Panc1 (cell line): ENCODE measurements around the gene WDR7.

Source experiments
- CTCF ChIP-seq: fragments of 450-650 bp; IDR thresholded peaks from 2 replicates; pipeline ENCODE4 v1.5.1; 2017; ENCODE audit warnings: mild to moderate bottlenecking
- POLR2AphosphoS5 ChIP-seq: IDR thresholded peaks from 2 replicates; pipeline ENCODE4 v1.6.1; 2012; ENCODE audit warnings: mild to moderate bottlenecking, low read depth, low read length, moderate library complexity
- REST ChIP-seq, 2 experiments: IDR thresholded peaks; 2 replicates each; pipeline ENCODE4 v1.6.1; 2011 to 2012; ENCODE audit warnings: low read depth in 2 of 2, control low read depth in 1 of 2, low read length in 1 of 2, mild to moderate bottlenecking in 1 of 2, moderate library complexity in 1 of 2; ENCODE audit not compliant: insufficient read depth in 1 of 2
- SIN3A ChIP-seq: IDR thresholded peaks from 2 replicates; pipeline ENCODE4 v1.6.1; 2012; ENCODE audit warnings: low read depth, mild to moderate bottlenecking, low read length, moderate library complexity, borderline replicate concordance; ENCODE audit not compliant: insufficient read depth

GRCh38 chr18:56935434-56936040 lies 284.4 kb downstream of the WDR7 start:
- no peak for TF ChIP-seq CTCF
- no peak for TF ChIP-seq SIN3A
- no peak for TF ChIP-seq REST (IDR thresholded peaks at IDR 0.05; ENCODE audit: insufficient read depth in 1 of 2, low read depth in 2 of 2, low read length in 1 of 2)
- no peak for TF ChIP-seq POLR2AphosphoS5
